ENCODE results near the gene CDC42SE2. TPM values are rescaled to one million over a fixed set of nuclear protein-coding genes. Genes with fewer than 3 reads are reported as not detected.

CDC42SE2 gene
- total RNA-seq, 1 experiment from 2014 or later: 32.8 TPM

GRCh38 chr5:131368866-131369265 is 105.0 kb downstream of the CDC42SE2 start:
- DNase-seq: no peak
- no peak for TF ChIP-seq CTCF (conservative IDR thresholded peaks at IDR 0.05)
- TF ChIP-seq EZH2 (IDR thresholded peaks at IDR 0.05; ENCODE audit: low read depth): no peak
- H3K9me3 ChIP-seq (ENCODE audit: insufficient read depth, low read depth): no peaks in the 10 kb centered on the region
- H3K36me3 ChIP-seq (ENCODE audit: low read depth): no peaks in the 10 kb centered on the region
- H3K4me2 ChIP-seq: no peak overlapping the region
- ChIA-PET CTCF (no interaction called here), POLR2A (ENCODE audit: unreplicated experiment) (no interaction called here)
- no TSS peak for BruUV-seq (replicated peaks)
- H3K79me2 ChIP-seq (ENCODE audit: low read depth): 0 out of 2 replicates have a peak, but pooled peaks cover 5% of the 10 kb centered on the region
- H3K27me3 ChIP-seq (ENCODE audit: insufficient read depth, low read depth): no peaks in the 10 kb centered on the region
- H3K9me2 ChIP-seq (ENCODE audit: insufficient read depth): no peaks in the 10 kb centered on the region
- no peaks in the 10 kb centered on the region for H4K20me1 ChIP-seq (ENCODE audit: insufficient read depth)
- no peaks in the 10 kb centered on the region for H3K4me1 ChIP-seq (replicated peaks; ENCODE audit: insufficient read depth)
- intact Hi-C loops (cut with micrococcal nuclease; ENCODE audit: unreplicated experiment): no loop called here
- no peak overlapping the region for H2AFZ ChIP-seq
- no peak overlapping the region for H3K27ac ChIP-seq
- H3K4me3 ChIP-seq: no peak overlapping the region
- no peaks in the 10 kb centered on the region for H3F3A ChIP-seq (ENCODE audit: insufficient read depth, low read depth)

GRCh38 chr5:131369558-131369957 is 105.7 kb downstream of the CDC42SE2 start:
- Histone ChIP-seq H2AFZ (no peak overlapping the region), H4K20me1 (ENCODE audit: insufficient read depth) (no peaks in the 10 kb centered on the region), H3K9me3 (ENCODE audit: insufficient read depth, low read depth) (no peaks in the 10 kb centered on the region), H3K36me3 (ENCODE audit: low read depth) (no peaks in the 10 kb centered on the region), H3K79me2 (ENCODE audit: low read depth) (no peaks in the 10 kb centered on the region), H3F3A (ENCODE audit: insufficient read depth, low read depth) (no peaks in the 10 kb centered on the region; the same call in 1 of the 2 replicates), H3K4me2 (no peak overlapping the region), H3K27ac (no peak overlapping the region), H3K27me3 (ENCODE audit: insufficient read depth, low read depth) (no peaks in the 10 kb centered on the region), H3K4me3 (no peak overlapping the region), H3K9me2 (ENCODE audit: insufficient read depth) (no peaks in the 10 kb centered on the region), H3K4me1 (replicated peaks; ENCODE audit: insufficient read depth) (no peaks in the 10 kb centered on the region)
- no TSS peak for BruUV-seq (replicated peaks)
- POLR2A ChIA-PET (ENCODE audit: unreplicated experiment): no interaction called here
- CTCF ChIA-PET: no interaction called here
- no peak for TF ChIP-seq EZH2 (IDR thresholded peaks at IDR 0.05; ENCODE audit: low read depth)
- TF ChIP-seq CTCF (conservative IDR thresholded peaks at IDR 0.05): no peak
- no peak for DNase-seq
- intact Hi-C loops (cut with micrococcal nuclease; ENCODE audit: unreplicated experiment): no loop called here

- no peak overlapping the region for H3K27ac ChIP-seq
- TF ChIP-seq EZH2 (IDR thresholded peaks at IDR 0.05; ENCODE audit: low read depth): no peak
- no peak for TF ChIP-seq CTCF (conservative IDR thresholded peaks at IDR 0.05)
- H3K79me2 ChIP-seq (ENCODE audit: low read depth): no peaks in the 10 kb centered on the region
- BruUV-seq (replicated peaks): no TSS peak
- DNase-seq: no peak
- H3K27me3 ChIP-seq (ENCODE audit: insufficient read depth, low read depth): no peaks in the 10 kb centered on the region
- no peak overlapping the region for H3K4me3 ChIP-seq
- no peaks in the 10 kb centered on the region for H3K9me3 ChIP-seq (ENCODE audit: insufficient read depth, low read depth)
- no peaks in the 10 kb centered on the region for H3K9me2 ChIP-seq (ENCODE audit: insufficient read depth)
- H2AFZ ChIP-seq: no peak overlapping the region
- H3K4me1 ChIP-seq (replicated peaks; ENCODE audit: insufficient read depth): no peaks in the 10 kb centered on the region
- POLR2A ChIA-PET (ENCODE audit: unreplicated experiment): no interaction called here
- H3K36me3 ChIP-seq (ENCODE audit: low read depth): no peaks in the 10 kb centered on the region
- H4K20me1 ChIP-seq (ENCODE audit: insufficient read depth): no peaks in the 10 kb centered on the region
- intact Hi-C loops (cut with micrococcal nuclease; ENCODE audit: unreplicated experiment): no loop called here
- no peak overlapping the region for H3K4me2 ChIP-seq
- CTCF ChIA-PET: no interaction called here
- no peaks in the 10 kb centered on the region; the same call in 1 of the 2 replicates for H3F3A ChIP-seq (ENCODE audit: insufficient read depth, low read depth)
Measured at GRCh38 chr5:131371835-131372234, 108.0 kb downstream of the CDC42SE2 start.

Data from PC-9 (cell line).